HG03565 (cell line): ENCODE data around the gene PRICKLE2.

ENCODE experiments used
- ATAC-seq: cut with Tn5 transposase; IDR thresholded peaks from one replicate; pipeline ENCODE4 v1.9.1; 2021; ENCODE audit warnings: mild to moderate bottlenecking, moderate library complexity; ENCODE audit not compliant: unreplicated experiment

Gene PRICKLE2

GRCh38 chr3:64220161-64220914, 4.9 kb downstream of the PRICKLE2 start:
- no peak for ATAC-seq

- no peak for ATAC-seq
Measured at GRCh38 chr3:64218746-64219145, 6.5 kb downstream of the PRICKLE2 start.

- ATAC-seq = no peak
Measured at GRCh38 chr3:64218329-64218728, 6.9 kb downstream of the PRICKLE2 start.

- ATAC-seq = no peak
Measured at GRCh38 chr3:64216274-64217147, 8.8 kb downstream of the PRICKLE2 start.

- no peak for ATAC-seq
Measured at GRCh38 chr3:64215559-64215958, 9.7 kb downstream of the PRICKLE2 start.

GRCh38 chr3:64215103-64215502, 10.2 kb downstream of the PRICKLE2 start:
- ATAC-seq = no peak

- no peak for ATAC-seq
Measured at GRCh38 chr3:64214381-64215018, 10.8 kb downstream of the PRICKLE2 start.

- ATAC-seq = no peak
Measured at GRCh38 chr3:64213962-64214379, 11.3 kb downstream of the PRICKLE2 start.

- ATAC-seq = no peak
Measured at GRCh38 chr3:64213224-64213878, 11.9 kb downstream of the PRICKLE2 start.

GRCh38 chr3:64209866-64210621, 15.2 kb downstream of the PRICKLE2 start:
- no peak for ATAC-seq

- ATAC-seq = no peak
Measured at GRCh38 chr3:64207289-64208080, 17.8 kb downstream of the PRICKLE2 start.

GRCh38 chr3:64203969-64204908, 21.0 kb downstream of the PRICKLE2 start:
- no peak for ATAC-seq

GRCh38 chr3:64203216-64203615, 22.1 kb downstream of the PRICKLE2 start:
- no peak for ATAC-seq

GRCh38 chr3:64199932-64200331, 25.3 kb downstream of the PRICKLE2 start:
- ATAC-seq = no peak

- ATAC-seq = no peak
Measured at GRCh38 chr3:64196236-64196929, 28.9 kb downstream of the PRICKLE2 start.

GRCh38 chr3:64195789-64196188, 29.5 kb downstream of the PRICKLE2 start:
- ATAC-seq = no peak

GRCh38 chr3:64191822-64192221, 33.4 kb downstream of the PRICKLE2 start:
- ATAC-seq = no peak
